ENCODE results near the gene FBXL2. TPM values are rescaled to one million over a fixed set of nuclear protein-coding genes. Genes with fewer than 3 reads are reported as not detected.

FBXL2 gene, protein sequence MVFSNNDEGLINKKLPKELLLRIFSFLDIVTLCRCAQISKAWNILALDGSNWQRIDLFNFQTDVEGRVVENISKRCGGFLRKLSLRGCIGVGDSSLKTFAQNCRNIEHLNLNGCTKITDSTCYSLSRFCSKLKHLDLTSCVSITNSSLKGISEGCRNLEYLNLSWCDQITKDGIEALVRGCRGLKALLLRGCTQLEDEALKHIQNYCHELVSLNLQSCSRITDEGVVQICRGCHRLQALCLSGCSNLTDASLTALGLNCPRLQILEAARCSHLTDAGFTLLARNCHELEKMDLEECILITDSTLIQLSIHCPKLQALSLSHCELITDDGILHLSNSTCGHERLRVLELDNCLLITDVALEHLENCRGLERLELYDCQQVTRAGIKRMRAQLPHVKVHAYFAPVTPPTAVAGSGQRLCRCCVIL
- 10 to 100 TPM in 1 of 2 donors, 1 to 10 TPM in 1; 9.8 to 10.1 TPM for total RNA-seq
- long read RNA-seq, donor 1, partial matches to known transcripts, result 0 of 8 reads
- long read RNA-seq, donor 1, other reads (novel, unspliced or antisense), result 4 of 8 reads
- long read RNA-seq, donor 2, transcript FBXL2-216 (15 exons, 3,847 nt), result major isoform, 12 of 17 reads
- long read RNA-seq, donor 2, partial matches to known transcripts, result 1 of 17 reads
- long read RNA-seq, donor 2, other reads (novel, unspliced or antisense), result 3 of 17 reads

DNA sequence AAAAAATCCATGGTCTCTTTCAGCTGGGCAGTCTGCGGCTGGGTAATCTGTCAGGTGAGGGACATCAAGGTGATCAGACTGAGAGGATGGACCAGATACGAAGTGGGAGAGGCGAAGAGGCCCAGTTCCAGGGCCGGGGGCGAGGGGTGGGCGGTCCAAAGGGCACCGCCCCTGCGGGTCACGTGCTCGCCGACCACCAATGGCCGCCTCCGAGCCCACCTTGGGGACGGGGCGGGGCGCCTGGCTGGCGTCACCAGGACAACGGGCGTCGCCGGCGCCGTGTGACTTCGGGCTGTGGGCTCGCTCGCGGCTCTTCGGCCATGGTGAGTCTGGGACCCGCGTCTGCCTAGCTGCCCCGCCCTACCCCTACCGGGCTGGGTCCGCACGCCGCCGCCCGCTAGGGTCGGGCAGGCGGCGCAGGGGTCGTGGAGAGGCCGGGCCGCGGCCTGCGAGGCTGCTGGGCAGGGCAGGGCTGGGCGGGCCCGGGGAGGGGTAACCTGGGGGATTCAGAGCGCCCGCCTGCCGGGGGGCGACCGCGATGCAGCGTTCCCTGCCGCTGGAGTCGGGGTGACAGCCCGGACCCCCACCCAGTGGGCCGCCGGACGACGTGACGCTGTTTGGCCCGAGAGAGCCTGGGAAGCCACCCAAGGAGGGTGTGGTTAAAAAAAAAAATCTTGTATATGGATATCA lies at the start of gene FBXL2:
TSS of gene FBXL2 (plus strand) at position 250 of the 690 bp plus-strand sequence. CDS start at position 321, 71 bp downstream.
- intact Hi-C loops (cut with DNase I), result no loop called here
- peak; percentile 84 for DNase-seq (ENCODE audit: low spot score)

- no peak for DNase-seq (ENCODE audit: low spot score)
- intact Hi-C loops (cut with DNase I), result no loop called here
These were observed 48.2 kb upstream of the FBXL2 start for GRCh38 chr3:33229066-33229465.

DNA sequence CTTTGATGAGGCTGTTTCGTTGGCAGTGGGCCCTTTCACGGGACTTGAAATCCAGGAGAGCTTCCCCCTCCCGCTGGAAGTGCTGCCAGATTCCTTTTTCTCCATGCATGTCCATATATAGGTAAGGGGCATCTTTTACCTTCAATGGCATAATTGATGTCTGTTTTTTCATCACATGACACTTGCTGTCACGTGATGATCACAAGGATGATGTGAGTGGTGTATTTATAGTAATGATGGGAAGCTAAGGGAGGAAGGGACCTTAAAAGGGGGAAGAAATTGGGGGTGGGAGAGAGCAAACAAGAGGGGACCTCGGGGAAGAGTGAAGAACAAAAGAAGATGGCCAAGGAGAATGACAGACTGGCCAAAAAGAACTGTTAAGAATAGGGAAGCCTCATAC lies 47.3 kb upstream of the FBXL2 start:
- intact Hi-C loops (cut with DNase I), result no loop called here
- DNase-seq (ENCODE audit: low spot score), result no peak

- intact Hi-C loops (cut with DNase I), result no loop called here
- DNase-seq (ENCODE audit: low spot score), result no peak
These were observed 45.3 kb upstream of the FBXL2 start for GRCh38 chr3:33231756-33232465.

- no peak for DNase-seq (ENCODE audit: low spot score)
- intact Hi-C loops (cut with DNase I), result no loop called here
These were observed 43.4 kb upstream of the FBXL2 start for GRCh38 chr3:33233884-33234283.

DNA sequence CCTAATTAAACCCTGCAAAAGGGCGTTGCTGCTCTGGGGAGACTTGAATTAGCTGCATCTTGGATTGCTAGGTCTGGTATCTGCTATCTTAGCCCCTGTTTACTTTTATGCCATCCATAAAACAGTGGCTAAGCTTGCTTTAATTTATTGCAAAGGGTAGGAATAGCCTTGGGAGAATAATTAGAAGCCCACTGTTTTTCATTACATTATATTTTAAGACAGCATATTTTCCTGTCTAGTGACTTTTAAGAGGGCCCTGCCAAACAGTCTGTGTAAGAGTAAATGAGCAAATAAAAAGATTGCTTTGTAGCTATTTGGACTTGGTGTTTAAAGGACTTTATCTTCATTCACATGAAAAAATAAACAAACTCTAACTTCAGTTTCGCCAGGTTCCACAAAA lies 41.2 kb upstream of the FBXL2 start:
- no peak for DNase-seq (ENCODE audit: low spot score)
- intact Hi-C loops (cut with DNase I), result no loop called here

DNA sequence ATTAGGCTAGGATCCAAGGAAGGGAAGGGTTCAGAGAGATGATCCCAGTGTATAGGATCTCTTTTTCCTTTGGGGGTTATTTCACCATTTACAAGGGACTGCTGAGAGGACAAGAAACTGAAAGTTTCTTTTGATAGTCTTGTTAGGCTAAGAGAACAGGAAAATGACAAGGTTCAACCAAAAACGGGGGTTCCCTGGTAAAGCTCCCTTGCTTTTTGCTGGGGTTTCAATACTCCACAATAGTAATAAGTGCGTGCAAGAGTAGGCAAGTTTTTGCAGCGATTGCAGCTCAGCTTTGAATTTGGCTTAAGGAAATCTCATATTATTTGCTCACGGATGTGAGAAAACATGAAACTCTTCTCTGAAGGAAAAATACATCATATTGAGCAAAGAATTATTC lies 39.8 kb upstream of the FBXL2 start:
- intact Hi-C loops (cut with DNase I), result no loop called here
- no peak for DNase-seq (ENCODE audit: low spot score)

DNA sequence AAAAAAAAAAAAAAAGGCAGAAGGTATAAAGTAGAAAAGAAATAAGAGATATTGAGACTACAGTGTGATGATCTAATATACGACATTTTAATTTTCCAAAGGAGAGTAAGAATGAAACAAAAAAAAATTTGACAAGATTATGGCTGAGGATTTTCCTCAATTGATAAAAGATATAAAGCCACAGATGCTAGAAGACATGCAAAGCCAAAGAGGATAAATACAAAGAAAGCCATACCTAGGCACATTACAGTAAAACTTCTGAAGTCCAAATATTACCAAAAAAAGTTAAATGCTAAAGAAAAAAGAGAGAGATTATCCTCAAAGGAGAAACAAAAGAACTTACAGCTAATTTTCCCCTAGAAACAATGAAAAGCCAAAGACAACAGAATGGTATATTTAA lies 38.3 kb upstream of the FBXL2 start:
- intact Hi-C loops (cut with DNase I), result no loop called here
- no peak for DNase-seq (ENCODE audit: low spot score)

DNA sequence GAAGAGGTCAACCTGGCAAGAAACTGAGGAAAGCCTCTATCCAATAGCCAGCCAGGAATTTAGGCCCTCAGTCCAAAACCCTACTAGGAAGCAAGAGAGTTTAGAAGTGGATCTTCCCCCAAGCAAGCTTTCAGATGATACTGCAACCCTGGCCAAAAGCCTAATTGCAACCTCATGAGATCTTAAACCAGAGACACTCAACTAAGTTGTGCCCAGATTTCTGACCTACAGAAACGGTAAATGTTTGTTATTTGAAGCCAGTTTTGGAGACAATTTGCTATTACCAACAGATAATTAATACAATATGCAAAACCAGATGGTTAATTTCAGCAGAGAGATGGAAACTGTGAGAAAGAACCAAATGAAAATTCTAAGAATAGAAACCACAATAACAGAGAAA lies 37.0 kb upstream of the FBXL2 start:
- intact Hi-C loops (cut with DNase I), result no loop called here
- DNase-seq (ENCODE audit: low spot score), result no peak

DNA sequence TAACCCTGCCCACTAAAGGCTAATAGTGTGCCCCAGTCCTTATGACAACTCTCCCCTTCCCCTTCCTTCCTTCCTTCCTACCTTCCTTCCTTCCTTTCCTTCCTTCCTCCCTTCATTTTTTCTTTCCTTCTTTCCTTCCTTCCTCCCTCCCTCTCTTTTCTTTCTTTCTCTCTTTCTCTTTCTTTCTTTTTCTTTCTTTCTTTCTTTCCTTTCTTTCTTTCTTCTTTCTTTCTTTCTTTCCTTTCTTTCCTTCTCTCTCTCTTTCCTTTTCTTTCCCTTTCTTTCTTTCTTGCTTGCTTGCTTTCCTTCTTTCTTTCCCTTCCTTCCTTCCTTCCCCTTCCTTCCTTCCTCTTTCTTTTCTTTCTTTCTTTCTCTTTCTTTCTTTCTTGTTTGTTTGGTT lies 30.5 kb upstream of the FBXL2 start:
- DNase-seq (ENCODE audit: low spot score), result no peak
- intact Hi-C loops (cut with DNase I), result no loop called here

GRCh38 chr3:33250712-33251111 lies 26.5 kb upstream of the FBXL2 start:
- intact Hi-C loops (cut with DNase I), result no loop called here
- no peak for DNase-seq (ENCODE audit: low spot score)

- DNase-seq (ENCODE audit: low spot score), result no peak
- intact Hi-C loops (cut with DNase I), result no loop called here
These were observed 21.0 kb upstream of the FBXL2 start for GRCh38 chr3:33256249-33256648.

DNA sequence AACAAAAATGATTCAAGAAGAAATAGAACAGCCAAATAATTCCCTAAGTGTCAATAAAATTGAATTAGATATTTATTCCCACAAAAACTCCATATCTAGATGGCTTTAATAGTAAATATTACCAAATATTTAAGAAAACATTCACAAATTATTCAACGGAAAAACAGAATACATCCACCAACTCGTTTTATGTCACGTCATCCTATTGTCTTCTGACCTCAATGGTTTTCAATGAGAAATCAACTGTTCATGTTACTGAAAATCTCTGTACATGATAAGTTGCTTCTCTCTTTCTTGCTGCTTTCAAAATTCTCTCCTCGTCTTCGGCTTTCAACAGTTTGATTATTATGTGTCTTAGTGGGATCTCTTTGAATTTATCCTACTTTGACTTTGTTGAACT lies 17.1 kb upstream of the FBXL2 start:
- intact Hi-C loops (cut with DNase I), result no loop called here
- DNase-seq (ENCODE audit: low spot score), result no peak

DNA sequence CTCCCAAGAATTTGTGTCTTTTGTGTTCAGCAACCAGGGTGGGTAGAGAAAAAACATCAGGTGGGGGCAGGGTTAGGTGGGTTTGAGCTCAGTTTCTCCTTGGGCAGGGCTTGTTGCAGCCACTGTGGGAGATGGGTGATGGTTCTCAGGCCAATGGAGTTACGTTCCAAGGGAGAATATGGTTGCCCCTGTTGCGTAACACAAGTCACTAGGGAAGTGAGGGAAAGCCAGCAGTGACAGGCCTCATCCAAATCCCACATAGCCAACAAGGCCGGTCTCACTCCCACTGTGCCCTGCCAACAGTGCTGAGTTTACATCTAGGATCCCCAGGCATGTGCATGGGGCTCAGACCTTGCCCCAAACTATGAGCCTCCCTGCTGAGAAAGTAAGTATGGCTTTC lies 7.9 kb upstream of the FBXL2 start:
- intact Hi-C loops (cut with DNase I), result no loop called here
- DNase-seq (ENCODE audit: low spot score), result no peak

GRCh38 chr3:33271324-33271723 lies 5.9 kb upstream of the FBXL2 start:
- intact Hi-C loops (cut with DNase I), result no loop called here
- DNase-seq (ENCODE audit: low spot score), result no peak

DNA sequence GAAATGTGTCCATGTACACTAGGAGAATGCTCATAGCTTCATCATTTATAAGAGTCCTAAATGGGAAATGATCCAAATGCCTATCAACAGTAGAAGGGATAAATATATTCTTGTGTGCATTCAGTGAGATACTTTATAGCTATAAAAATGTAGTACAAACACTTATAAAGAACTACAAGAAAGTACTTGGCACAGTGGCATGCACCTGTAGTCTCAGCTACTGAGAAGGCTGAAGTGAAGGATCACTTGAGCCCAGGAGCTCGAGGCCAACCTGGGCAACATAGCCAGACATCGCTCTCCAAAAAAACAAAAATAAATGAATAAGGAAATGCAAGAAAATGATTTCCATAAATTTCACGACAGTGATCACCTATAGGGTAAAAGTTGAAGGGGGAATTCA lies 3.6 kb upstream of the FBXL2 start:
- intact Hi-C loops (cut with DNase I), result no loop called here
- DNase-seq (ENCODE audit: low spot score), result no peak

DNA sequence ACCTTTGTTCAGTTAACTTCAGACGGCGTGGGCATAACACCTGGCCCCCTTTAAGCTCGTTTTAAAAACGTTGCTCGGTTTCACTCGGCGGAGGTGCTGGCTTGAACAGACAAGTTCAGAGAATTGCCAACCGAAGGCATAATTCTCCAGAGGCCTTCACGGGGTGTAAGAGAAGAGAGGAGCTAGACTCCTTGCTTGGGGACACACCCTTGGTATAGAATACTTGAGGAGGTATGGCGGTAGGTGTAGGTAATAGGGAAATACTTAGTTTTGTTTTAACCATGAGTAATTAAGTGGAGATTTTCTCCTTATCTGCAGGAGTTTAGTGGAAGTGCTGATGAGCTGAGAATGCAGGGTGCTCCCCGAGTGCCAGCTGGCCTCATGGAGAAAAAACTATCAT lies 921 bp downstream of the FBXL2 start:
- intact Hi-C loops (cut with DNase I), result no loop called here

GRCh38 chr3:33287672-33288282 lies 10.5 kb downstream of the FBXL2 start:
- intact Hi-C loops (cut with DNase I), result no loop called here

More for the DNA sequence above, 921 bp downstream of the FBXL2 start:
- no peak for DNase-seq (ENCODE audit: low spot score)

GRCh38 chr3:33299395-33300081 lies 22.3 kb downstream of the FBXL2 start:
- intact Hi-C loops (cut with DNase I), result no loop called here
- no peak for DNase-seq (ENCODE audit: low spot score)

More at GRCh38 chr3:33287672-33288282, 10.5 kb downstream of the FBXL2 start:
- no peak for DNase-seq (ENCODE audit: low spot score)
